NCI-H2196 treated with DMSO at 0.1 percent for 48 hours (cell line): ENCODE data around the gene ARID5A.

Source experiments
- DNase-seq: peaks from one replicate; lab custom pipeline; 2025; ENCODE audit not compliant: unreplicated experiment; lab: John Stamatoyannopoulos, UW

ARID5A gene

GRCh38 chr2:96594691-96595152 is 58.2 kb downstream of the ARID5A start:
- DNase-seq = no peak

- DNase-seq = no peak
Measured at GRCh38 chr2:96596596-96596995, 60.0 kb downstream of the ARID5A start.

- no peak for DNase-seq
Measured at GRCh38 chr2:96599941-96600340, 63.4 kb downstream of the ARID5A start.

- no peak for DNase-seq
Measured at GRCh38 chr2:96601382-96602292, 65.1 kb downstream of the ARID5A start.
